ENCODE measurements around the gene CRYL1. TPM values are rescaled to one million over a fixed set of nuclear protein-coding genes. Genes with fewer than 3 reads are reported as not detected.

Gene CRYL1
- total RNA-seq, 1 experiment from 2014 or later, result 6.7 TPM

- no peak for DNase-seq
- intact Hi-C loops (cut with micrococcal nuclease; ENCODE audit: unreplicated experiment), result no loop called here
- no peak for TF ChIP-seq CTCF (IDR thresholded peaks at IDR 0.05; ENCODE audit: insufficient read depth in 1 of 2, low read depth in 1 of 2, low read length in 1 of 2, severe bottlenecking in 1 of 2, unreplicated experiment in 1 of 2)
- Mint-ChIP-seq H3K27ac (ENCODE audit: unreplicated experiment) (no peak overlapping the region), H3K4me3 (ENCODE audit: unreplicated experiment) (no peak overlapping the region), H3K36me3 (ENCODE audit: insufficient read depth, unreplicated experiment) (no peaks in the 10 kb centered on the region), H3K4me1 (ENCODE audit: low read depth, unreplicated experiment) (no peaks in the 10 kb centered on the region), H3K9me3 (ENCODE audit: unreplicated experiment) (no peaks in the 10 kb centered on the region), H3K27me3 (ENCODE audit: insufficient read depth, unreplicated experiment) (peaks cover 8% of the 10 kb centered on the region)
- no peak overlapping the region for H3K4me3 ChIP-seq (ENCODE audit: low read depth, low read length)
- no peaks in the 10 kb centered on the region for H3K27me3 ChIP-seq (replicated peaks; ENCODE audit: control insufficient read depth, insufficient read depth, low read length)
- BruUV-seq (replicated peaks), result no TSS peak
- H3K9me3 ChIP-seq, result no peaks in the 10 kb centered on the region
- H3K4me1 ChIP-seq, result no peaks in the 10 kb centered on the region
- H3K36me3 ChIP-seq (ENCODE audit: control insufficient read depth, insufficient read depth, low read length), result no peaks in the 10 kb centered on the region
- ChIA-PET CTCF (no interaction called here), POLR2A (no interaction called here)
Observed at GRCh38 chr13:20439261-20439660, 86.4 kb downstream of the CRYL1 start.

GRCh38 chr13:20438801-20439200 is 86.9 kb downstream of the CRYL1 start:
- no peaks in the 10 kb centered on the region for H3K9me3 Mint-ChIP-seq (ENCODE audit: unreplicated experiment)

GRCh38 chr13:20436505-20436904 is 89.2 kb downstream of the CRYL1 start:
- Mint-ChIP-seq H3K27ac (ENCODE audit: unreplicated experiment) (no peak overlapping the region), H3K4me3 (ENCODE audit: unreplicated experiment) (no peak overlapping the region), H3K27me3 (ENCODE audit: insufficient read depth, unreplicated experiment) (peaks cover 5% of the 10 kb centered on the region), H3K4me1 (ENCODE audit: low read depth, unreplicated experiment) (no peaks in the 10 kb centered on the region), H3K9me3 (ENCODE audit: unreplicated experiment) (no peaks in the 10 kb centered on the region), H3K36me3 (ENCODE audit: insufficient read depth, unreplicated experiment) (no peaks in the 10 kb centered on the region)
- ChIA-PET POLR2A (no interaction called here), CTCF (no interaction called here)
- intact Hi-C loops (cut with micrococcal nuclease; ENCODE audit: unreplicated experiment), result no loop called here
- Histone ChIP-seq H3K4me1 (no peaks in the 10 kb centered on the region), H3K36me3 (ENCODE audit: control insufficient read depth, insufficient read depth, low read length) (no peaks in the 10 kb centered on the region), H3K9me3 (no peaks in the 10 kb centered on the region), H3K27me3 (replicated peaks; ENCODE audit: control insufficient read depth, insufficient read depth, low read length) (no peaks in the 10 kb centered on the region), H3K4me3 (ENCODE audit: low read depth, low read length) (no peak overlapping the region)
- no TSS peak for BruUV-seq (replicated peaks)
- TF ChIP-seq CTCF (IDR thresholded peaks at IDR 0.05; ENCODE audit: insufficient read depth in 1 of 2, low read depth in 1 of 2, low read length in 1 of 2, severe bottlenecking in 1 of 2, unreplicated experiment in 1 of 2), result no peak
- DNase-seq, result no peak

More at GRCh38 chr13:20438801-20439200, 86.9 kb downstream of the CRYL1 start:
- ChIA-PET POLR2A (no interaction called here), CTCF (no interaction called here)
- no peaks in the 10 kb centered on the region for H3K4me1 Mint-ChIP-seq (ENCODE audit: low read depth, unreplicated experiment)
- no peaks in the 10 kb centered on the region for H3K4me1 ChIP-seq
- no peak for DNase-seq
- no peaks in the 10 kb centered on the region for H3K9me3 ChIP-seq
- H3K27ac Mint-ChIP-seq (ENCODE audit: unreplicated experiment), result no peak overlapping the region
- no peaks in the 10 kb centered on the region for H3K27me3 ChIP-seq (replicated peaks; ENCODE audit: control insufficient read depth, insufficient read depth, low read length)
- intact Hi-C loops (cut with micrococcal nuclease; ENCODE audit: unreplicated experiment), result no loop called here
- no peak for TF ChIP-seq CTCF (IDR thresholded peaks at IDR 0.05; ENCODE audit: insufficient read depth in 1 of 2, low read depth in 1 of 2, low read length in 1 of 2, severe bottlenecking in 1 of 2, unreplicated experiment in 1 of 2)
- no peak overlapping the region for H3K4me3 Mint-ChIP-seq (ENCODE audit: unreplicated experiment)
- no peak overlapping the region for H3K4me3 ChIP-seq (ENCODE audit: low read depth, low read length)
- H3K27me3 Mint-ChIP-seq (ENCODE audit: insufficient read depth, unreplicated experiment), result peaks cover 8% of the 10 kb centered on the region
- BruUV-seq (replicated peaks), result no TSS peak
- H3K36me3 Mint-ChIP-seq (ENCODE audit: insufficient read depth, unreplicated experiment), result no peaks in the 10 kb centered on the region
- no peaks in the 10 kb centered on the region for H3K36me3 ChIP-seq (ENCODE audit: control insufficient read depth, insufficient read depth, low read length)

Data from Caco-2 (cell line).